ENCODE measurements around the gene CSPG4.
"Not testable (repeated sequence)": the region's sequence is repeated elsewhere in the genome, so short reads cannot be mapped to it uniquely, and the experiment has no call there.

Gene CSPG4

DNA sequence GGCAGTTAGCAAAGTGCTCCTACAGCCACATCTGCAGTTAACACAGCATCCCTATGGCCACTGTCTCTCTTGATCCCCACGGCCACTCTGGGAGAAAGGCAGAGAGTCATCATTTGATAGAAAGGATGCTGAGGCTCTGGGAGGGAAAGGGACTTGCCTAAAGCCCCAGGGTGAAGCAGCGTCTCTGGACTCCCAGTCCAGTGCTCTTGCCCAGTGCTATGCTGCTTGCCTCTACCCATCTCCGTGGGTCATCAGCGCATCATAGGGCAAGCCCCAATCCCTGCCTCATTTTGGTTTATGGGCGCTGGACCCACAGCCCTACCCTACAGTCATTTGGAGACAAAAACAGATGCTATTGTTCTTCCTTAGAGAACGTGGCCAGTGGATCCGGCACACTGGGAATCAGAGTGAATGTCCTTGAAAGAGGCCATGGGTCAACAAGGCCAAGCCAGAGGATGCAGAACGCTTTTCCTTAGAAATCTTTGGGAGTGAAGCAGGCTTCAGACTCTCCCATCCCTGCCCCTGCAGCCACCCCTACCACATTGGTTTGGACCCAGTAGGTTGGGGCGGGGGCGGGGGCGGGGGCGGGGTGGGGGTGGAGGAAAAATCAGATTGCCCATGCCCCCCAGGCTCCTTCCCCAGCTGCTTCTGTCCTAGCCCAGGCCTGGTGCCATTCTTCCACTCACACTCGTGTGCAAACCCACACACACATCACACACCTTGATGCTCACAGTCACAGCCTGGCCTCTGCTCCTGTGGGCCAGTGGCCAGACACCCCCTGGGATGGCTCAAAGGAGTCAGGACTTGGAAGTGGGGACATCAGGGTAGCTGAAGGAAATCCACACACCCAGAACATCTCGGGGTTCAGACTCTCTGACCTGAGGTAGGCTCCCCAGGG is 24.7 kb upstream of the CSPG4 start:
- H3K9me3 ChIP-seq (ENCODE audit: control insufficient read depth, low read depth, low read length); H3K27ac ChIP-seq (ENCODE audit: low read length); H3K9ac ChIP-seq (ENCODE audit: low read length); H3K4me1 ChIP-seq (ENCODE audit: control insufficient read depth, low read depth, low read length); H3K36me3 ChIP-seq (ENCODE audit: control insufficient read depth, low read depth, low read length): not testable (repeated sequence)
- Histone ChIP-seq H3K27me3 (ENCODE audit: control insufficient read depth, insufficient read depth, low read length) (peaks cover 18% of the 10 kb centered on the region), H3K4me3 (ENCODE audit: low read length) (peak overlapping the region; percentile 78)

DNA sequence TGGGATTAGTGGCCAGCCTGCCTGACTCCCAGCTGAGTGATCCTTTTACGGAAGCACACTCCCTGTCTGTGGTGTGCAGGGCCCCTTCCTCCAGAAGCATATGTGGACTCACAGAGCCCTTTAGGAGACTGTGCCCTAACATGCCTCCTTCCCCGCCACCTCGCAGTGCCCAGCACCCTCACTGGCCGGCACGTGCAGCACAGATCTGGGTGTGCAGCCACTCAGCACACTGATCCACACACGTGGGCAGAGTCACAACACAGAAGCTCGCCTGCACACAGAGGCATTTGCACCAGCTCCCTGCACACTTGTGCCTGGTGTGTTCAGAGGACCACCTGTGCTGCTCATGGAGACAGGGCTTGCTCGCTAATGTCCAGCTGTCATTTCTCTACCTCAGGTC is 23.6 kb upstream of the CSPG4 start:
- Histone ChIP-seq H3K27ac (ENCODE audit: low read length) (no peak overlapping the region), H3K27me3 (ENCODE audit: control insufficient read depth, insufficient read depth, low read length) (peaks cover 18% of the 10 kb centered on the region), H3K9me3 (ENCODE audit: control insufficient read depth, low read depth, low read length) (no peaks in the 10 kb centered on the region), H3K4me1 (ENCODE audit: control insufficient read depth, low read depth, low read length) (no peaks in the 10 kb centered on the region), H3K9ac (ENCODE audit: low read length) (no peak overlapping the region), H3K4me3 (ENCODE audit: low read length) (no peak overlapping the region), H3K36me3 (ENCODE audit: control insufficient read depth, low read depth, low read length) (no peaks in the 10 kb centered on the region)

DNA sequence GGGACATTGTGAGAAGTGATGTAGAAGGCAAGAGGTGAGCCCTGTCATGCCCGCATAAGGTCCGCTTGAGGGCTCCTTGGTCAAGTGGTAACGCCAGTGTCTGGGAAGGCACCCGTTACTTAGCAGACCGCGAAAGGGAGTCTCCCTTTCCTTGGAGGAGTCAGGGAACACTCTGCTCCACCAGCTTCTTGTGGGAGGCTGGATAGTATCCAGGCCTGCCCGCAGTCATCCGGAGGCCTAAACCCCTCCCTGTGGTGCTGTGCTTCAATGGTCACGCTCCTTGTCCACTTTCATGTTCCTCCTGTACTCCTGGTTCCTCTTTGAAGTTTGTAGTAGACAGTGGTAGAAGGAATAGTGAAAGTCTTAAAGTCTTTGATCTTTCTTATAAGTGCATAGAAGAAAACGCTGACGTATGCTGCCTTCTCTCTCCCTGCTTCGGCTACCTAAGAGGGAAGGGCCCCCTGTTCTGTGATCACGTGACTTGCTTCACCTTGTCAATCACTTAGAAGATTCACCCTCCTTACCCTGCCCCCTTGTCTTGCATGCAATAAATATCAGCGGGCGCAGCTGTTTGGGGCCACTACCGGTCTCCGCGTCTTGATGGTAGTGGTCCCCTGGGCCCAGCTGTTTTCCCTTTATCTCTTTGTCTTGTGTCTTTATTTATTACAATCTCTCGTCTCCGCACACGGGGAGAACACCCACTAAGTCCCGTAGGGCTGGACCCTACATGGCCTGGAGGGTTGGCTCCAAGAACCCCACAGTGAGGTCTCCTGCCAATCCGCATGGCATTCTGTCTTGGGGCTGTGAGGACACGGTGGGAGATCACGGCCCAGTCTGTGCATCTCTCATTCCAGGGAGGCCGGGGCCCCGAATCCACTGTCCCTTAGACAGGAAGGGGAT is 22.5 kb upstream of the CSPG4 start:
- not testable (repeated sequence) for H3K27ac ChIP-seq (ENCODE audit: low read length); H3K9me3 ChIP-seq (ENCODE audit: control insufficient read depth, low read depth, low read length); H3K4me3 ChIP-seq (ENCODE audit: low read length); H3K4me1 ChIP-seq (ENCODE audit: control insufficient read depth, low read depth, low read length); H3K9ac ChIP-seq (ENCODE audit: low read length); H3K36me3 ChIP-seq (ENCODE audit: control insufficient read depth, low read depth, low read length)
- peaks cover 13% of the 10 kb centered on the region for H3K27me3 ChIP-seq (ENCODE audit: control insufficient read depth, insufficient read depth, low read length)

DNA sequence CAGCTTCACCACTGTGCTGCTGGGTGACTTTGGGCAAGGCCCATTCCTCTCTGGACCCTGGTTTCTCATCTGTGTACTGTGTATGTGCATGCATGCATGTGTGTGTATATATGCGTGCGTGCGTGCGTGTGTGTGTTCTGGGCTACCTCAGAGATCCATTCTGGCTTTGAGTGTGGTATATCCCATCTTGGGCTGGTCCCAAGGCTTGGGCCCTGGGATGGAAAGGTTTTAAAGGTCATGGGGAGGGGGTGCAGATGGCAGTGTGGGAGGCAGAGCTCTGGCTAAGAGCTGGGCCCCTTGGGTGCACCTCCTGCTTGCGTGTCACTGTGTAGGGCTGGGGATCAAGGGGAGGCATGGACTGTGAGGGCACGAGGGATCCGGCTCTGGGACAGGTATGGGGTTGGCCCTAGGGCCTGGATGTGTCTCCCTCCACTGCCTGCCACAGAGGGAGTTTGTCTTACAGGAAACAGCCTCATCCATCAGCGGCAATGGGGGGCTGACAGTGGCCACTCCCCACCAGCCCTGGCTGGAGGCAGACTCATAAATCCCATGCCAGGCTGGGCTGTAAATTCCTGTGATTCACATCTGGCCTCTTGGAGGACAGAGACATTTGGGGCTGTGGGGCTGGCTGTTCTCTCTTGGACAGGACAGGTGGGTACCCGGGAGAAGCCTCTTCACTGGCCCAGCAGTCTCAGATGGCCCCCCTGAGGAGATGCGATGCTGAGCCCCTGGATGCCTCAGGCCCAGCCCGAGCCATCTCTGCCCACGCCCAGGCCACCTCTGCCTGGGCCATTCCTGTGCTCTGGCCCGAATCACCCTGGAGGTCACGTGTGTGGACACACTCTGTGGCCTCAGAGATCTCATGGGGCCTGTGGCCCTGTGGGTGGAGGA is 21.4 kb upstream of the CSPG4 start:
- H3K27me3 ChIP-seq (ENCODE audit: control insufficient read depth, insufficient read depth, low read length), result peaks cover 2% of the 10 kb centered on the region
- H3K4me1 ChIP-seq (ENCODE audit: control insufficient read depth, low read depth, low read length), result no peaks in the 10 kb centered on the region
- no peaks in the 10 kb centered on the region for H3K9me3 ChIP-seq (ENCODE audit: control insufficient read depth, low read depth, low read length)
- H3K4me3 ChIP-seq (ENCODE audit: low read length), result no peak overlapping the region
- H3K27ac ChIP-seq (ENCODE audit: low read length), result no peak overlapping the region
- no peaks in the 10 kb centered on the region for H3K36me3 ChIP-seq (ENCODE audit: control insufficient read depth, low read depth, low read length)
- H3K9ac ChIP-seq (ENCODE audit: low read length), result no peak overlapping the region

DNA sequence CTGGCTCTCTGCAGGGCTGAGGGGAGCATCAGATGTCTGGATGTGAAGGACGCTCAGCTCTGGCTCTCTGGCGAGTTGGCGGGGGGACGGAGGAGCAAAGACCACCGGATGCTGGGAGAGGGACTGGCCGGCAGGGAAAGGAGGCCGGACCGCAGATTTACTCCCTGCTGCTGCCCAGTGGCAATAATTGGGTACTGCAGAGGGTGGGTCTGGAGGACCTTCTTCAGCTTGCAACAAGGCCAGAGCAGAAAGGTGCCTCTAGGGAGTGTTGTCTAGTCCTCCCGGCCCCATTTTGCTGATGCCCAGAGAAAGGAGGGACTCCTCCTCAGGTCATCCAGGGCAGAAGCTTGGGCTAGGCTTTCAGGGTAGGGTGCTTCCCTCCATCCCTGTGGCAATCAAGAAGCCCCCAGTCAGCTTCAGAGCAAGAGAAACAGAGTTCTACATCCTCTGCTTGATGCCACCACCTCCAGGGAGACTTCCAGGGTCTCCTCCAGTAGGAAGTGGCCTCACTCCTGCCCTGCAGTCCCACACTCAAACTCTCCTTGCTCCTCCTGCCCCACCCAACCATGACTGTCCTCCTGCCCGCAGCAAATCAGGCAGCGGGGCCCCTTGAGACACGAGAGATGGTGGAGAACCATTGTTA is 20.3 kb upstream of the CSPG4 start:
- H3K9ac ChIP-seq (ENCODE audit: low read length), result no peak overlapping the region
- H3K4me3 ChIP-seq (ENCODE audit: low read length), result no peak overlapping the region
- no peaks in the 10 kb centered on the region for H3K36me3 ChIP-seq (ENCODE audit: control insufficient read depth, low read depth, low read length)
- H3K27me3 ChIP-seq (ENCODE audit: control insufficient read depth, insufficient read depth, low read length), result no peaks in the 10 kb centered on the region
- H3K9me3 ChIP-seq (ENCODE audit: control insufficient read depth, low read depth, low read length), result no peaks in the 10 kb centered on the region
- H3K4me1 ChIP-seq (ENCODE audit: control insufficient read depth, low read depth, low read length), result no peaks in the 10 kb centered on the region
- H3K27ac ChIP-seq (ENCODE audit: low read length), result no peak overlapping the region

DNA sequence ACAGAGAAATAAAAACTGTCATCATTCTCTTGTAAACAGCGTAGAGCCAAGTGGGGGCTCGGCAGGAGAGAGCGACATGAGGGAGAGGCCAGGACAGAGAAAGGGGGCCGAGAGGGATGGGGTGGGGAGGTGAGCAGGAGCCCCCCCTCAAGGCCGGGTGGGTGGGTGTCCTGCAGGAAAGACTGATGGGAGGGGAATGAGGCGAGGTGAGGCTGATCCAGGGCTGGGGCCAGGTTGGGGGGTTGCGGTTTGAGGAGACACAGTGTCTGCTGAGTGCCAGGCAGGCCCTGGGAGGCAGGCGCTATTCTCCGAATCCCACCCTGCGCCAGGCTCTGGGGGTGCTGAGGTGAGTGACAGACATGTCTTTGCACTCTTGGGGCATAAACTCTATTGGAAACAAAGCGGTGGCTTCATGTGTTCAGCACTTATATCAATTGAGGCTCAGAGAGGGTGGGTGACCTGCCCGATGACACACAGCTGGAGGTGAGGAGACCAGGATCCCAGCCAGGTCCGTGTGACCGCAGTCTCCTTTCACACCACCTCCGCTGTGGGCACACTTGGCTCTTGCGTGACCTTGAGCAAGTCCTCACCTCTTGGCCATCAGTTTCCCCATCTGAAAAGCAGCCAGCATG is 19.6 kb upstream of the CSPG4 start:
- no peaks in the 10 kb centered on the region for H3K9me3 ChIP-seq (ENCODE audit: control insufficient read depth, low read depth, low read length)
- H3K9ac ChIP-seq (ENCODE audit: low read length), result no peak overlapping the region
- no peaks in the 10 kb centered on the region for H3K27me3 ChIP-seq (ENCODE audit: control insufficient read depth, insufficient read depth, low read length)
- H3K27ac ChIP-seq (ENCODE audit: low read length), result no peak overlapping the region
- H3K4me3 ChIP-seq (ENCODE audit: low read length), result no peak overlapping the region
- H3K4me1 ChIP-seq (ENCODE audit: control insufficient read depth, low read depth, low read length), result no peaks in the 10 kb centered on the region
- H3K36me3 ChIP-seq (ENCODE audit: control insufficient read depth, low read depth, low read length), result no peaks in the 10 kb centered on the region

DNA sequence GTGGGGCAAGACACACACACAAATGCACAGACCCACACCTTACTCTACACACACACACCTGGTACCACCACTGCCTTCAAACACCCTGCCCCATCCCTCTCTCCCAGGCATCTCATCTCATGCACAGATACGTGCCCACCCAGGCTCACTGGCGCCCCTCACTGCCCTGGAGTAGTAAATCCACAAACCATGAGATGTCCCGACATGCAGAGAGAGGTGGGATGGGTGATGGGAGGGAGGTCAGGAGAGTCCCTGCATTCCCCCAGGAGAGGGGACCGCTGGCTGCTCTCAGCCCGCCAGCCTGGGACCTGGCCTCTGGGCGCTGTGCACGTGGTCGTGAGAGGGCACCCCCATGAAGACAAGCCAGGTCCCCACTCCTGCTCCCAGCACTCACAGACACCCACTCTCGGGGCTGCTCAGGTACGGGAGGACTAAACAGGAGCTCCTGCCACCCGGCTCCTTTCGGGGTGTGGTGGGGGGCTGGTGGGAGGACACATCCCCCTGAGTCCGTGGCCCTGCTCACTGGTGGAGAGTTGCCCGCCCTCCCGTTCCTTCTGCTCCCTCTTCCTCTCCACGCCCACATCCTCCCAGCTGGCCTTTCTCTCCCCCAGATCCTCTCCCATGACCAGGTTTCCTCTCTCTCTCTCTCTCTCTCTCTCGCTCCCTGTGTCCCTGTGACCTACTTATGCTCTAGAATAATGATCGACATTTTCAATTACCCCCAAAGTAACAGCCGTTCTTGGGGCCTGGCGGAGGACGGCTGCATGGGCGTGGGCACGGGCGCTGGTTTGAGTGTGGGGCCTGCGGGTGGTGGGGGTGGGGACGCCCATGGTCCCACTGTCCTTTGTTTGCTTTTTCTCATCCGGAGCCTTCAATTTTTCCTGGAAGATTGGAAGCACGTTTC is 18.9 kb upstream of the CSPG4 start:
- Histone ChIP-seq H3K27ac (ENCODE audit: low read length) (no peak overlapping the region), H3K4me1 (ENCODE audit: control insufficient read depth, low read depth, low read length) (no peaks in the 10 kb centered on the region)

DNA sequence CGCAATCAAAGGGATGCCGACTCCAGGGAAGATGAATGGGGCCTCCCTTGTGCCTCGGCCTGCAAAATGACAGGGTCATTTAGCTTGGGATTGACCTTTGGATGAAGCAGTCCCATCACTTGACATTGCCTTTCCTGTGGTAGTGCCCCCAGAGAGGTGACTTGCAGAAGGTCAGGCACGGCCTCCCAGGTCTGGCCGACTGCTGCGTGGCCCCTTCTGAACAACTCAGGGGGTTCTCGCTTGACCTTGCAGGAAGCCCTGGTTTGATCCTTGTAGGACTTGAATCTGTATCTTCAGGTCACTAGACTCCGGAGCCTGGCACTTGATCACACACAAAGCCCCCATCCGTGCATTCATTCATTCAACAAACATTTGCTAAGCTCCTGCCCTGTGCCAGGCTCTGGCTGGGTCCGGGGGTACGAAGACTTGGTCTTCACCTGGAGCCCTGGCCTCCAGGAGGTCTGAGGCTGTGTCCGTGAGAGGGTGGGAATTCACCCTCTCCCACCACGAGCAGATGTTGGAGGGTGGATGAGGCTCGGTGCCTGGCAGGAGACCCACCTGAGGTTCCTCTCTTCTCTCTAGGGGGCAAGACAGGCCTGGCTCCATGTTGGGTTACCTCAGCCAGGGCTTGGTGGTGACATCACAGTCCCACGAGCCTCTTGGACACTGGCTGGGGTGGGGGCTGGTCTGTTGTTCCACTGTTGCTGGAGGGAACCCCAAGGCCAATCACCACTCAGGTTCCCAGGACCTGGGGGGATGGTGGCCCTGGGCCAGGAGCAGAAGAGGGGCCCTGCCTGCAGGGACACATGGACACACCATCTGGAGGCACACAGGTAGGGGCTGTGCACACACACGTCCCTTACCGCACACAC is 18.0 kb upstream of the CSPG4 start:
- not testable (repeated sequence) for H3K27ac ChIP-seq (ENCODE audit: low read length); H3K4me1 ChIP-seq (ENCODE audit: control insufficient read depth, low read depth, low read length); H3K9me3 ChIP-seq (ENCODE audit: control insufficient read depth, low read depth, low read length); H3K9ac ChIP-seq (ENCODE audit: low read length); H3K36me3 ChIP-seq (ENCODE audit: control insufficient read depth, low read depth, low read length); H3K4me3 ChIP-seq (ENCODE audit: low read length); H3K27me3 ChIP-seq (ENCODE audit: control insufficient read depth, insufficient read depth, low read length)

More for the DNA sequence above, 18.9 kb upstream of the CSPG4 start:
- Histone ChIP-seq H3K9ac (ENCODE audit: low read length) (no peak overlapping the region), H3K9me3 (ENCODE audit: control insufficient read depth, low read depth, low read length) (no peaks in the 10 kb centered on the region), H3K27me3 (ENCODE audit: control insufficient read depth, insufficient read depth, low read length) (no peaks in the 10 kb centered on the region), H3K36me3 (ENCODE audit: control insufficient read depth, low read depth, low read length) (no peaks in the 10 kb centered on the region), H3K4me3 (ENCODE audit: low read length) (no peak overlapping the region)

DNA sequence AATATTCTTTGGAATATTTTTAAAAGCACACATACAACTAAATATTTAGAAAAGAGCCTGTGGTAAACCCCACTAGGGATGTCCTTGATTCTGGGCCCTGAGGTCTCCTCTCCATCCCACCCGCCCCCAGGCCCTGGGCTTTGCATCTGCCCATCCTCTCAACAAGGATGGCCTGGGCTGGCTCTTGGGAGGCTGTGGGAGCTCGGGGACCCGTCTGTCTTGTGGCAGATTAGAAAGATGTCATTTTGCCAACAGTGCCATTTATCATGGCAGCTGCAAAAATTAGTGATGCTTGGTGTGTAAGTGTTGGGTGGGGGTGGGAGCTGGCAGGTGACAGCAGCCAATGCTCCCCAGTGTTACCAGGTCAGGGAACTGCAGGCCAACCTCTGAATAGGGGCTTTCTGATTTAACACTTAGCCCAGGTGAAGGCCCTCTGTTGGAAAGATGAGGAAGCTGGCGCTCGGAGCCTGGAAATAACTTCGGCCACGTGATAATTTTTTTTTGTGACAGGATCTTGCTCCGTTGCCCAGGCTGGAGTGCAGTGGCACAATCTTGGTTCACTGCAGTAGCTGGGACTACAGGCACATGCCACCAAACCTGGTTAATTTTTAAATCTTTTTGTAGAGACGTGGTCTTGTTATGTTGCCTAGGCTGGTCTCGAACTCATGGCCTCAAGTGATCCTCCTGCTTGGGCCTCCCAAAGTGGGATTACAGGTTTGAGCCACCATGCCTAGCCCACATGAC is 16.9 kb upstream of the CSPG4 start:
- Histone ChIP-seq H3K4me3 (ENCODE audit: low read length) (no peak overlapping the region), H3K27ac (ENCODE audit: low read length) (no peak overlapping the region), H3K27me3 (ENCODE audit: control insufficient read depth, insufficient read depth, low read length) (no peaks in the 10 kb centered on the region), H3K9me3 (ENCODE audit: control insufficient read depth, low read depth, low read length) (no peaks in the 10 kb centered on the region), H3K36me3 (ENCODE audit: control insufficient read depth, low read depth, low read length) (no peaks in the 10 kb centered on the region), H3K9ac (ENCODE audit: low read length) (no peak overlapping the region), H3K4me1 (ENCODE audit: control insufficient read depth, low read depth, low read length) (no peaks in the 10 kb centered on the region)

Data from iPS-18a (cell line).